Fibroblast of skin of abdomen (primary cell): ENCODE results near the gene EML6.
A peak's percentile ranks its signal among the peaks of the same experiment; 100 is the strongest.

Experiments used
- DNase-seq: peaks from one replicate; pipeline ENCODE4 v3.0.0-alpha.2; 2013

The EML6 gene

DNA sequence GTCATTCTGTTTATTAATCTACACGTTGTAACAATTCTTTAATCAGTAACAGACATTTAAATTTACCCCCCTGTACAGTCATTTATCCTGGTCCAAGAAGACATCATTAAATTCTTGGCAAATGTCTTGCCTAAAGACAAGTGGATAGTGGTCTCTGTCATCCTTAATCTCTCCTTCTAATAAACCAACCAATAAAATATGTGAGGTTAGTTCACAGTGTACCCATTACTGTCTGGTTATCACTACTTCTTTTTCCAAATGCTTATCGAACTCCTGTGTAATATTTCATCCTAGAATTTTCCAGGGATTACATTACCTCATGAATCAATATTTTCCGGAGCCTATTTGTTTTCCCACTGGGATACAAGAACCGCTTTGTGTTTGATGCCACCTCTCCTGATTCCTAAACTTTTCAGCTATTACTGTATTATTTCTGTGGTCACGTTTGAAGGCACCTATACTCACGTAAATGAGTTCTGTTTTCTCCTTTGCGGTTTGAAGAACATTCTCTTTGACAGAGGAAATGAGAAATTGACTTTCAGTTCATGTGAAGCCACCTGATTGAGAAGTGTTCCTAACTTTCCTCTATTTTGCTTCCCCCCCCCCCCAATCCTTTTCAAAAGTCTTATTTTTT, 195.3 kb downstream of the EML6 start:
- DNase-seq, result no peak

DNA sequence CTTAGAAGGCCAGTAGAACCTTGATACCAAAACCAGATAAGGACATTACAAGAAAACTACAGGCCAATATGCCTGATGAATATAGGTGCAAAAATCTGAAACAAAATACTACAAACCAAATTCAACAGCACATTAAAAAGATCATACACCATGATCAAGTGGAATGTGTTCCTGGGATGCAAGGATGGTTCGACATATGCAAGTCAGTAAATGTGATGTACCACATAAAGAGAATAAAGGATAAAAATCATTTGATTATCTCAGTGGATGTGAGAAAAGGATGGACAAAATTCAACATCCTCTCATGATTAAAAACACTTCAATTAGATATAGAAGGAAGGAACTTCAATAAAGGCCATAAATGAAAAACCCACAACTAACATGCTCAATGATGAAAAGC, 197.2 kb downstream of the EML6 start:
- no peak for DNase-seq

DNA sequence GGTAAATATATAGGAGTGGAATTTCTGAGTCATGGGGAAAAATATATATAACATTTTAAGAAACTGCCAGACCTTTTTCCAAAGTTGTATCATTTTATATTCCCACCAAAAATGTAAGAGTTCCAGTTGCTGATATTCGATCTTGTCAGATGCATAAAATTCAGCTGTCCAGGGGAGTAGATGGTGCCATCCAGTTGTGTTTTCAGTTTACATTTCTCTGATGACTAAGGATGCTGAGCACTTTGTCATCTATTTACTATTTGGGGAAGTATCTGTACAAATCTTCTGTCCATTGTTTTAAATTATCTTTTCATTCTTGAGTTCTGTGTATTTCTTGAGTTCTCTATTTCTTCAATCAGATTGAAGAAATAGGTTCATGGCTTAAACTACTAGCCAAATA, 200.7 kb downstream of the EML6 start:
- no peak for DNase-seq

DNA sequence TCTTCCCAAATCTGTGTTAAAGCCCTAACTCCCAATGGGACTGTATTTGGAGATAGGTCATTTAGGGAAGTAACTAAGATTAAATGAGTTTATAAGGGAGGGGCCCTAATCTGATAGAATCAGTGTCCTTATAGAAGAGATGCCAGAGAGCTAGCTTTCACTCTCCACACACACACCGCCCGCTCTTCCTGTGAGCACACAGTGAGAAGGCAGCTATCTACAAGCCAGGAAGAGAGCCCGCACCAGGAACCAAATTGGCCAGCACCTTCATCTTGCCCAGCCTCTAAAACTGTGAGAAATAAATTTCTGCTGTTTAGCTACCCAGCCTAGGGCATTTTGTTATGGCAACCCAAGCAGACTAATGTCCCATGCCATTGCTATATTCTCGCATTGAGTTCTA, 201.6 kb downstream of the EML6 start:
- no peak for DNase-seq

DNA sequence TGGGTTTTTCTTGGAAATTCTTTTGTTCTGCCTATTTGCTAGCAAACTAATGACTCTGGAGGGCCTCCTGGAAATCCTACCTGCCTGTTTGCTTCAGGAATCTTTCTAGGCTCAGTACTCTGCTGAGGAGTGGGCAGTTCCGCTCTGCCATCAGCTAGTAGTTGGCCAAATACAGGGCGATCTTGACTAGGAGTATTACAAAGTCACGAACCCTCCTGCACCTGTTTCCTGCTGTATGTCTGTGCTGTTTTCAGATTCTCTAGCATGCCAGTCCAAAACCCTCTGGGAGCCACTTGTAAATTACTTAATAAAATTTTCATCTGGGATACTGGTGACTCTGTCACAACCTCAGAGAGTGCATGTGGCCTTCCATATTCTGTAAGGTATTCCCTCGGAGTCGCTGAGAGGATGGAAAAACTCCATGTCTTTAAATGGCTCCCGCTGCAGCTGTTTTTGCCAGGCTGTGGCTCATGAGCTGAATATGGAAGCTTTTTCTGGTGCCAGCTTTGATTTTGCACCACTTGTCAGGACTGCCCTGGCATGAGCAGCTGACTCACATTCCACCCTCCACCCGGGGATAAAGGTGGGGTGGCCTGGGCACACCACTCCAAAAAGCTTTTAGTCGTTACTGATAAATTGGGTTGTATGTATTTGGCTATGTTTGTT, 203.8 kb downstream of the EML6 start:
- DNase-seq, result no peak

DNA sequence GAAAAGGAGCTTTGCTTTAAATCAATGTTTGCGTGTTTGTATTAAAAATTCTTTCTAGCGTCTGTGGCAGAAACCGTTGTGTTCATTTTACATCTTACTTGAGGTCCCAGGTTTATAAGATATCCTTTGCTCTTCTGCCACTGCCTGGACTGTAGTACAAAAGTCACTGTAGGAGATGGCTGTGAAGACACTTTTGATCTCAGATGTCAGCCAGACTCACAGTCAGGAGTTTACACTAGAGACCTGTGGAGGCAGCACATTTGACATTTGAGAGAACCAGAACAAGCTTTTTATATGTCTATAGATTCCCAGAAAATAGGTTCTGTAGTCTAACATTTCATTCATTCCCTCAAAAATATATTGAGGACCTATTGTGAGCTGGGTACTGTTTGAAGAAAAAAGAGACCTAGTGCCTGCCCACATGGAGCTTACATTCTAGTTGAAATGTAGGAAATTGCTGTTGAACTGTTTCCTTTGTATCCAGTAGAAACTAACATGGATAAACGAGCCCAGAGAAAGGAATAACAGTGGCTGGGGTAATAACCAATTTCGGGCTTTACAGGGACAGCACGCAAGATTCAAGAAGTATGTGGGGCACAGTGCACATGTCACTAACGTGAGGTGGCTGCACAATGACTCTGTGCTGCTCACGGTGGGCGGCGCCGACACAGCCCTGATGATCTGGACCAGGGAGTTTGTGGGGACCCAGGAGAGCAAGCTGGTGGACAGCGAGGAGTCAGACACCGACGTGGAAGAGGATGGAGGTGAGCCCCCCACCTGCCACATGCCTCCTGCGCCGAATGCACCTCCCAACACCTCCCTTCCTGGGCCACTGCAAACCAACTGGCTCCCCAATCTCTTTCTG, 204.5 kb downstream of the EML6 start:
- no peak for DNase-seq

DNA sequence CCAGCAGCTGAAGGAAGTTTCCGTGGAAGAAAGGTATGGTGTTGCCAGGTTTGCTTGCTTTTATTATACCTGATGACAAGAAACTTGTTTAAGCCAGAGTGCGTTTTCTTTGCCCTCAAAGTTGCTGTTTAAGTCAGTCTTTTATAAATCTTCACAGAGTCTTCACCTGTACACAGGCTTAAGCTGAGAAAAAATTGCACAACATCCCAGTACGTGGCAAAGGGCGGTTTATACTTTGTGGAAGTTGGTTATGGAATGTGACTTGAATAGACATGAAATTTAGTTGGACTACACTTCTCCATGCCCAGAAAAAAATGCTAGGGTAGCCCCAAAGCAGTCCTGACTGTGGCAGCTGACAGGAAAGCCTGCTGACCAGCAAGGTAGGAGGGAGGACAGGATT, 205.3 kb downstream of the EML6 start:
- no peak for DNase-seq

DNA sequence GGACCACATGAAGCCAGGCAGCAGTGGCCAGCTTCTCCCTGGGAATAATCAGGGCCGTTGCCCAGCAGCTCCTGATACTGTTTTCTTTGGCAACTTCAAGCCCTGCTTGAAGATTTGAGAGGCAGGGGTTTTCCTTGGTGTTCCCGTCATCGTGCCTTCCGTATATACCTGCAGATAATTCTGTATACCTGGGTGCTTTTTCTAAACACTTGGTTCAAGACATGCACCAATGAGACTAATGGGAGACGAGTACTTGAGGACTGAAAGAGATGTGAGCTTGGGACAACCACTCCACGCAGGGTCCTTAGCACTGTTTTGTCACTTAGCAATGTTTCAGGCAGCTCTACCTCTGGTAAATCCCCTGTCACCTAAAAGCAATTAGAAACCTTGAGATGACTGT, 208.0 kb downstream of the EML6 start:
- no peak for DNase-seq

DNA sequence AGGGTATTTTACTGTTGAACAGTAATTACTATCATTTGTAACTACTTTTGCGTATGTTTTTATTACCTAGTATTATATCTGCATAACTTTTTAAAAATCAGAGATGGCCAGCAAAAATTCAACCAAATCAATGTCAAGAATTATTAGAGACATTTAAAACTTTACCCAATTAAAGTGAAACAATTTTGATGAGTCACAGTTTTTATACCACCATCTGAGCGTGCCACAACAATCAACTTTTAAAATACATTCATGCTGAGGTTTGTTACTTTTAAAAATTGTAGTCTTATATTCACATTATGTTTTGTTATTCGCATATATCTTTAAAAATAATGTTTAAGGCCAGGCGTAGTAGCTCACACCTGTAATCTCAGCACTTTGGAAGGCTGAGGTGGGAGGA, 211.9 kb downstream of the EML6 start:
- no peak for DNase-seq

DNA sequence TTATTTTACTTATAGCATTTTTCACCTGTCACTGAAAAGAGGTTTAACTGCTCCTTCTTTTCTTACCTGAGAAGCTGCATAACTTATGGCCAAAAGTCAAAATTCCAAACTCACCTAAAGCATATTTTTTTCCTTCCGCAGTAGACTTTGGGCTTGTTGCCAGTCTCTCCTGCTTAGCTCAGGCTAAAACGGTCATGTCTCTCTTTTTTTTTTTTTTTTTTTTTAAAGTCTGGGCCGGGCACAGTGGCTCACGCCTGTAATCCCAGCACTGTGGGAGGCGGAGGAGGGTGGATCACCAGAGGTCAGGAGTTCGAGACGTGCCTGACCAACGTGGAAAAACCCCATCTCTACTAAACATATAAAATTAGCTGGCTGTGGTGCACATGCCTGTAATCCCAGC, 213.3 kb downstream of the EML6 start:
- DNase-seq, result no peak

DNA sequence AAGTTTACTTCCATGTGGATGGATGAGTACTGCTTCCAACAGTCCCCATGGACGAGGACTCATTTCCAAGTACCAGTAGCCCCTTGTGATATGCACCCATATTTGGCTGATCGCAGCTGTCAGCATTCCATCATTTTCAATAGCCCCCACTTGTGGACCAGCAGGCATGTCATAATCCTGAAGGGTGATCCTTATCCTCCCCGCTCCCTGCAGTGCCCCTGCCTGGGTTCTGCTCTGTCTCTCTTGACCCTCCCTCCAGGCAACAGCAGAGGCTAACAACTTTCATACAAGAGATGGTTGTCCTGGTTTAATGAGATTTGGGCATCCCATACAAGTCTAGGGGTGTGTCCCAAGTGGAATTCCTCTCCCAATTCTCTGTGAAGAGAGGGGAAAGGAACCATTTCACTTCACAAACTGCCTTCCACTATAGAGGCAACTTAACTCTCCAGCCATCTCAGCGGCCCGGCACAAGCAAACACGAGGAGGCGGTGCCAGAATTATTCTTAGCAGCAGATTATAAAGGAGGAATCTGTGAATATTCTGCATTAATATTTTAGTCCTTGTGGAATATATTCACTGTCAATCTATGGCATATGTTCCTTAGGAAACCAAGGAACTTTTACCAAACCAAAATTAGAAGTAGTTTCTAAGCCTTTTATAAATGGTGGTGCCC, 216.1 kb downstream of the EML6 start:
- no peak for DNase-seq

DNA sequence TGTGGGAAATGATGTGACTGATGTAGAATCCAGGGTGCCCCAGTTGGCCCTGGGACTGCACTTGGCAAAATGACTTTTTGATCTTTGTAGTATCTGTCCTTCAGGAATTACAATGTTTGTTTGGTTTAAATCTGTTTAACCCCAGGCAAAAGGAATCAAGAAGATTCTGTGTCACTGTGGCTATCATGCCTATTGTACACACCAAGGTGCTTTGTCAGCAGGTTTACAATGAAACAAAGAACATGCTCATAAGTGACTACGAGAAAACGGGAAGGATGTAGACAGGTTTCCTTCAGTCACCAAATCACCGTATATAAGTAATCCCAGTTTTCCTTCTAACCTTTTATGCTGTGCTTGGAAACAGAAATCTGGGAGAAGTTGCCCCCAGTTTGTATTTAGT, 217.3 kb downstream of the EML6 start:
- DNase-seq, result no peak

DNA sequence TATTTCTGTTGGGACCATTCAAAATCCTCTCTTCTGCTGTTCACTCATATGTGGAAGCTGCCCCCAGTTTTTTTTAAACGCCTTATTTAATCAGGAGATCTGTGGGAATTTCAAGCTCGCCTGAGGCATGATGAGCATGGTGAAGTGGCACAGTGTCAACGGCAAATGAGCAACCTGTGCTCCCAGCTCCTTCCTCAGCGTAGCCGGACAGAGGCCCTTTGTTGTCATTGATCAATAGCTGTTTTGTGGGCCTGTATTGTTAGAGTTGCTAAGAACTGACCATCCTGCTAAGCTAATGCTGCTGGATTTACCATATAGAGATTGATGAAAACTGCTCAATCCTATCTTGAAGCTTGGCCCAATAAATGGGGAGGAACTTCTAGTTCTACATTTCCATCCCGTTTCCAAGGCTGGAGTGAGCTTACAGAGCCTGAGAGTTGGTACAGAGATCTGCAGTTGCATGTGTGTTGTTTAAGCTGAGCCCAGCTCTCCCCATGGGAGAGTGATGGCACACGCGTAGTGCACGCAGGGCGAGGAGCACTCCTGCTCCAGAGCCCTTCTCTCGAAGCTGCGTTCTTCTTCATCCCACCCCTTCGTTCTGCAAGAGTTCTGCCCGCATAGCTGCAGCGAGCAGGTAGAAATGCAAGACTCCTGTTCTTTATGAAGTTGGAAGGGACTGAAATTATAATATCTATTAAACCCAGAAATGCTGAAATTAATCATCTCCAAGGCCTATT, 218.0 kb downstream of the EML6 start:
- DNase-seq, result no peak

DNA sequence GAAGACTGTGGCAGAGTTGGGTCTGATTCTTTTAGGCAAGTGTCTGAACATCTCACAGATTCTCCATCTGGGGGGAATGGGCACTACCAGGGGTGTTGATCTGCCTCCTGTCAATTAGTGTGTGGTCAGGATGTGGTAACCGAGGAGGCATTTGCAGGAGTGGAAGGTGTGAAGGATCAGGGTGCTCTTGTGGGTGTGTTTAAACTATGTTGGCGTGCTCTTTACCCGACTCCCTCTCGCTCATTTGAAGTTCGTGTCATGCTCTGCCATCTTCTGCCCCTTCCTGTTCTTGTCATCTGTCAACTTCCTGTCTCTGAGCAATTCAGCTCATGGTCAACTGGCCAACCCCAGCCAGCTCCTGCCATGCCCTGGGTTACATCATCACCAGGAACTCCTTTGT, 218.9 kb downstream of the EML6 start:
- no peak for DNase-seq

DNA sequence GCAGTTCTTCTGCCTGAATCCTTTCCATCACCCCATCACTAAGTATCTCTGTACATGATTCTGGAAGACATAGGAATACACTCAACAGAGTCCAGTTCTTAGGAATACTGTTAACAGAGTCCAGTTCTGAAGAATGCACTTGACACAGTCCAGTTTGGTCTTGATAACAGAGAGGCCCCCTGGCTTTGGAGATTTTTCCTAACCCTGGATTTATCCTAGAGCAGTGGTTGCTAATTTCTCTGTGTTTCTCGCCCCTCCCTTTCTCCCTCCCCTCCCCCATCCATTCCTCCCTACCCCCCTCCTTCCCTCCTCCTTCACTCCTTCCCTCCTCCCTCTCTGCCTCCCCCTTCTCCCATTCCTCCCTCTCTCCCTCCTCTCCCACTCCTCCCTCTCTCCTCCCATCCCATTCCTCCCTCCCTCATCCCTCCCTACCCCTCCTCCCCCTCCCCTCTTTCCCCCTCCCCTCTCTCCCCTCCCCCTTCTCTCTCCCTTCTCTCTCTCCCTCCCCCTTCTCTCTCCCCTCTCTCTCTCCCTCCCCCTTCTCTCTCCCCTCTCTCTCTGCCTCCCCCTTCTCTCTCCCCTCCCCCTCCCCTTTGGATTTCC, 221.4 kb downstream of the EML6 start:
- DNase-seq, result no peak

DNA sequence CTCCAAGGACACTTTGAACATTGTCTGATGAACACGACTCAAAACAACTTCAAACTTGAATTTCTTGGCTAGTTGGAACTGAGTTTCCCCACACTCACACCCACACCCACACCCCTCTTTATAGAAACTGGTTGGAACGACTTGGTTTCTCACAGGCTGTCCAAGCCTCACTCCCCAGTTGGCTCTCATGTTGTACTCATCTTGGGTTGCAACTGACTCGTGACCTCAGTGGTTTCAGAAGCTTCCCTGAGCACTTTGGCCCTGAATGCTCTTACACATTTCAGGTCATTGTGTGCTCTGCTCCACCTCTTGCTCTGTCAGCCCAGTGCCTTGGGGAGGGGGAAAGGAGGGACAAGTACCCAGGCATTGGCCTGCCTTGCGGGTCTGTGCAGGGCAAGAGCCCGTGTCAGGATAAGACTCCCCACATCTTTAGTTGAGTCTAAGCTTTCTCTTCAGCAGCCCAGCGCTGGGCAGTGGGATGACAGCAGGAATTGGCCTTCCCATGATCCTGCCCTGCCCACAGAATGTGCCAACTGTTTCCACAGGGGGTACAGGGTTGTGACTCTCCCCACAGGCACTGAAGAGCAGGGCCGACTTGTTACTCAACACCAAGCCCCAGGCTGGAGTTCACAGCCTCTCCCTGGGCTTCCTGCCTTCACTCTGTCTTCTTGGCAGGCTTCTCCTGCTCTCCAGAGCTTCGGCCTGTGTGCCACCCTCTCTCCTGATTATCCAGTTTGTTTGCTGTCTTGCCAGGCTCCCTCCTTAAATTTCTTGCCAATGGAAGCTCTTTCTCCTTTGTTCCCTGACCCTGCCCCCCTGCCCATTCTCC, 222.1 kb downstream of the EML6 start:
- peak; percentile 32 for DNase-seq

DNA sequence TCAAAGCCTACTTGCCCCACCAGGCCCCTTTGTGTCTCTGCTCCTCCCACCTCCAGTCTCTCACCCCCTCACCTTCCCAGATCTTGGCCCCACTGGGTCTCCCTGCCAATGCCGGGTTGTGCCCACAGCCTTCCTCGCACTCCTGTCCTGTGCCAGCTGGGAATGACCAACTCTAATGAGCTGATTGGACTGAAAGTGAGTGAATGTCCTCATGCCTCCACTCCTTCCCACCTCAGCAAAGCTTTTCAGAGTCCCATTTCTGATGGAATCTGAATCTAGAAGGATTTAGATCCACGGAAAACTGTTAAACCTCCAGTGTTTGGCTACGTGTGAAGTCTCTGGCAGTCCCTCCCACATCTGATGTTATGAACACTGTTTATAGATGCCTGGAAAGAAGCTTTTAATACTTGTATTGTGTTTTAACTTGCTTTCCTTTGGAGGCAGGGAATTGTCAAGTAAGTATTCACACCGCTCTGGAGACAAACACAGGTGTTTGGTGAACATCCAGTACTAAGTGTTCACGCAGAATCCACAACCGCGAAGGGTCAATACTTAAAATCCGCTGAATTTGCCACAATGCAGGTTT, 222.9 kb downstream of the EML6 start:
- DNase-seq, result no peak

DNA sequence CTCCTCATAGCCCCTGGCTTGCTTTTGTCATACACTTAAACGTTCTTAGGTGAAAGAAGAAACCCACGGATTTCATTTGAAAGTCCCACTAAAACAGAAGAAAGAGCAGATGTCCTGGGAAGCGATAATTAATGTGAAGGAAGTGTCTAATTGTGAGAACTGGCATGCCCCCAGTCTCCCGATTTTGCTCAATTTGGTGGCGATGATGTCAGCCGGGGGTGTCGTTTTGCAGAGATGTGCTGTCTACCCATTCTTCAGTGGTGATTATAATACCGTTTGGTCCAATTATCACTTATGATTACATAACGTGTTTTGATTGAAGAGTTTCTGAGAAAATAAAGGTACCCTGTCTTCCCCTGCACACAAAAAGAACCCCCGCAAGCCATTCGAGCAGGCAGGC, 223.7 kb downstream of the EML6 start:
- no peak for DNase-seq

DNA sequence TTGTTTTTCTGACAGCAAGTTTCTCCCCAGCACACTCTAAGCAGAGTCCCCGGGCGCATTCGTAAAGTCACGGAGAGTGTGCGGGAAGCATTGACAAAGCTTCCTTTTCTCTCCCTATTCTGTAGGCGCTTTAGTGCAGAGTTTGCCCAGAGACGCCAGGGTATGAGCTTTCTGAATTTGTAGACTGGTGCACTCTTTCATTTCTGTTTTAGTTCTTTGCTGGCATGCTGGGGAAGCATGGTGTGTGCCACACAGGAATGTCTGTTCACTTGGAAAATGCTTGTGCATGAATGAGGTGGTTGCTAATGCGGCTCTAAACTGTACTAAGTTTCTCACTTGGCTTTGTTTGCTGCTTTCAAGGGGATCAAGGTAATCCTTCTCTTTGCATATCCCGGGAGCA, 224.2 kb downstream of the EML6 start:
- no peak for DNase-seq

DNA sequence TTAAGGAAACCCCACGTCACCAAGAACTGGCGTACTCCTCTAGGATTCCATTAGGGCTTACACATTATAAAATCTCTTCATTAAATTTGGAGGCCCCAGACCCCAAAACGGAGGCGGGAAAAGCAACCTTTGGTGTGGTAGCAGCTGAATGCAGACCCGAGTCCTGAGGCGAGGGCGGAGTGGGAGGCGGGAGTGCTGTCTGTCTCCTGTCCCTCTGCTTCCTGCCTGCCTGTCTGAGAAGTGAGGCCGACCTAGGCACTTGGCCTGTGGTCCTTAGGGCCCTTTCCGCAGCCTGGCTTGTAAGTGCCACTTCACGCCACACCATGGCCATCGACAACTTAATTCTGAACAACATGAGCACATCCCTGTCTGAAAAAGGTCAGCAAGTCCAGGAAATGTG, 224.7 kb downstream of the EML6 start:
- no peak for DNase-seq

DNA sequence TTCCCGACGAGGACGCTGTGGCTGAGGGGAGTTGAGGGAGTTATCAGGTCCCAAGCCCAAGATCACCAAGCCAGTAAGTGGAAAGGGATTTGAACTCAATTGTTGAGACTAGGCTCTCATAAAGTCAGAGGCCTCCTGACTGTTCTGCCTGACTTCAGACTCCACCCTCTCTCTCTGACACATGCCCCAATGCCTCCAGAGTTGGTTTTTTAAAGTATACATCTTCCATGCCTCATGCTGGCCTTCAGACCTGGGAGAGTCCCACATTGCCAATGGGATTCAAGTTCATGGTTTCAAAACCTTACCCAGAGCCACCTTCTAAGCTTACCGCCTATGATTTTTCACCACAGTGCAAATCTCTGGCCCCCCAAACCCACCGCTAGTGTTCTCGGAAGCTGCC, 226.0 kb downstream of the EML6 start:
- DNase-seq, result no peak
